Right lobe of liver (tissue), 4 donors: ENCODE results near the gene SH2D4B.

Experiments used
- CTCF ChIP-seq, 4 donors: fragments of 200-600 bp in 3 of 4; fragments of 450-650 bp in 1 of 4; IDR thresholded peaks; one replicate each; pipeline versions ENCODE4 v1.5.1 to v1.8.0; 2016 to 2022; ENCODE audit warnings: antibody characterized with exemption in 4 of 4, mild to moderate bottlenecking in 2 of 4
- POLR2A ChIP-seq: fragments of 450-650 bp; IDR thresholded peaks from one replicate; pipeline ENCODE4 v1.6.1; 2017; ENCODE audit warnings: antibody characterized with exemption, mild to moderate bottlenecking
- donor health status: DM: no; HTN: no; CAD: no.
- donor health status: DM: no; HTN: no; CAD: no.
- donor health status: DM: no; HTN: yes; CAD: no.

DNA sequence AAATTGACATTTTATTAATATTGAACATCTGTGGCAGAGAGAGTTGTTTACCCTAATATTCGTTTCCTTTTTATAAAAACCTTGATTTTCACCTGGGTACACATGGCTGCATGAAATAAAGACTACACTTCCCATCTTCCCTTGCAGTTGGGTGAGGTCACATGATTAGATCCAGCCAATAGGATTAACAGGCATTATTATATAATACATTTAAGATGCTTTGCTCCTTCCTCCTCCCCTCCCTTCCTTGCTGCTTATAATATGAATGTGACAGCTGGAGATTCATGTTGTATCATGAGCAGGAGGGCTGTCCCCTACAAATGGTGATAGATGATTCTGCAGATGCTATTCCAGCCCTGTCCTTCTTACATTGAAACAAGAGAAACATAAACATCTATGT is 146.6 kb downstream of the SH2D4B start:
- TF ChIP-seq CTCF (IDR thresholded peaks at IDR 0.05) (no peak), POLR2A (no peak)
